DMS53 (cell line): ENCODE results near the gene MMRN1.

Experiments used
- DNase-seq: peaks from one replicate; lab custom pipeline; 2025; lab: John Stamatoyannopoulos, UW

MMRN1 gene, protein sequence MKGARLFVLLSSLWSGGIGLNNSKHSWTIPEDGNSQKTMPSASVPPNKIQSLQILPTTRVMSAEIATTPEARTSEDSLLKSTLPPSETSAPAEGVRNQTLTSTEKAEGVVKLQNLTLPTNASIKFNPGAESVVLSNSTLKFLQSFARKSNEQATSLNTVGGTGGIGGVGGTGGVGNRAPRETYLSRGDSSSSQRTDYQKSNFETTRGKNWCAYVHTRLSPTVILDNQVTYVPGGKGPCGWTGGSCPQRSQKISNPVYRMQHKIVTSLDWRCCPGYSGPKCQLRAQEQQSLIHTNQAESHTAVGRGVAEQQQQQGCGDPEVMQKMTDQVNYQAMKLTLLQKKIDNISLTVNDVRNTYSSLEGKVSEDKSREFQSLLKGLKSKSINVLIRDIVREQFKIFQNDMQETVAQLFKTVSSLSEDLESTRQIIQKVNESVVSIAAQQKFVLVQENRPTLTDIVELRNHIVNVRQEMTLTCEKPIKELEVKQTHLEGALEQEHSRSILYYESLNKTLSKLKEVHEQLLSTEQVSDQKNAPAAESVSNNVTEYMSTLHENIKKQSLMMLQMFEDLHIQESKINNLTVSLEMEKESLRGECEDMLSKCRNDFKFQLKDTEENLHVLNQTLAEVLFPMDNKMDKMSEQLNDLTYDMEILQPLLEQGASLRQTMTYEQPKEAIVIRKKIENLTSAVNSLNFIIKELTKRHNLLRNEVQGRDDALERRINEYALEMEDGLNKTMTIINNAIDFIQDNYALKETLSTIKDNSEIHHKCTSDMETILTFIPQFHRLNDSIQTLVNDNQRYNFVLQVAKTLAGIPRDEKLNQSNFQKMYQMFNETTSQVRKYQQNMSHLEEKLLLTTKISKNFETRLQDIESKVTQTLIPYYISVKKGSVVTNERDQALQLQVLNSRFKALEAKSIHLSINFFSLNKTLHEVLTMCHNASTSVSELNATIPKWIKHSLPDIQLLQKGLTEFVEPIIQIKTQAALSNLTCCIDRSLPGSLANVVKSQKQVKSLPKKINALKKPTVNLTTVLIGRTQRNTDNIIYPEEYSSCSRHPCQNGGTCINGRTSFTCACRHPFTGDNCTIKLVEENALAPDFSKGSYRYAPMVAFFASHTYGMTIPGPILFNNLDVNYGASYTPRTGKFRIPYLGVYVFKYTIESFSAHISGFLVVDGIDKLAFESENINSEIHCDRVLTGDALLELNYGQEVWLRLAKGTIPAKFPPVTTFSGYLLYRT

DNA sequence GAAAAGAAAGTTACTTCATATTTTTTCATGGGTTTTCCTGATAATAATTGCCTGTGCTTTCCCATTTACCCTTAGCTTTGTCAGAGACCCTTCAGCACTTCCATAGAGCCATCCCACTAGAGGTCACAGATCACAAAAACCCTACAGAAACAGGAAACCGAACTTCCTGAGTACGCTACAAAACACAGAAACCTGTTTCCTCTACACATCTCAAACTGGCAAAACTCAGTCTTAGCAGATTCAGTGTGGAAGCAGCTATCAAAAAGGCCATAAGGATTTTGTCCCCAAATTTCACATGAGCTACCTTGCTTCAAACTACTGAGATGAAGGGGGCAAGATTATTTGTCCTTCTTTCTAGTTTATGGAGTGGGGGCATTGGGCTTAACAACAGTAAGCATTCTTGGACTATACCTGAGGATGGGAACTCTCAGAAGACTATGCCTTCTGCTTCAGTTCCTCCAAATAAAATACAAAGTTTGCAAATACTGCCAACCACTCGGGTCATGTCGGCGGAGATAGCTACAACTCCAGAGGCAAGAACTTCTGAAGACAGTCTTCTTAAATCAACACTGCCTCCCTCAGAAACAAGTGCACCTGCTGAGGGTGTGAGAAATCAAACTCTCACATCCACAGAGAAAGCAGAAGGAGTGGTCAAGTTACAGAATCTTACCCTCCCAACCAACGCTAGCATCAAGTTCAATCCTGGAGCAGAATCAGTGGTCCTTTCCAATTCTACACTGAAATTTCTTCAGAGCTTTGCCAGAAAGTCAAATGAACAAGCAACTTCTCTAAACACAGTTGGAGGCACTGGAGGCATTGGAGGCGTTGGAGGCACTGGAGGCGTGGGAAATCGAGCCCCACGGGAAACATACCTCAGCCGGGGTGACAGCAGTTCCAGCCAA is at the start of gene MMRN1:
MMRN1 (plus strand) TSS at position 206 of the 902 bp plus-strand sequence; CDS start at position 324, 118 bp downstream.
- no peak for DNase-seq

DNA sequence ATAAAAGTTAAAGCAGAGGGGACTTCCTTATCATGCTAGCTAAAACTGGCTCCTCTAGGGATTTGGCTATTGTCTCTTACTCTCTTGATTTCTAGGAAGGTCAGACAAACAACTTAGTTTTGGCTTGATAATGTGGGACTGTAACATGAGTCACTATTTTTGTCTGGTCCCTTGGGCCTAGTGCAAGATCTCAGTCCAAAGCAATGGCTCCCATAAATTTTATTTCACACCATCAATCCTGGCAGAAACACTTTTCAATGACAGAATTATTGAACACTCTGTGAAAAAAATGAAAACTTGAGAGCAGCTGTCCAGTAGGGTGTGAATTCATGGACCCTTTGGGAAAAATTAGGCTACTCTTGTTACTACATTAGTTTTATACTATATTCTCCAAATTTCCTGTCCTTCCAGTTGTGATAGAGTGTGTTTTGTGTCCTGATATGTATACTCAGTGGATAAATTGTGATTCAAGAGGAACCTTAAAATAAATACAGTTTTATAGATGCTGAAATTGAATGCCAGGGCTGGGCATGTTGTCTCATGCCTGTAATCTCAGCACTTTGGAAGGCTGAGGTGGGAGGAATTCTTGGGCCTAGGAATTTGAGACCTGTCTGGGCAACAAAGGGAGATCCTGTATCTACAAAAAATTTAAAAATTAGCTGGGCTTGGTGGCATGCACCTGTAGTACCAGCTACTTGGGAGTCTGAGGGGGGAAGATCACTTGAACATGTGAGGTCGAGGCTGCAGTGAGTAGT is 46.9 kb upstream of the MMRN1 start:
- no peak for DNase-seq

DNA sequence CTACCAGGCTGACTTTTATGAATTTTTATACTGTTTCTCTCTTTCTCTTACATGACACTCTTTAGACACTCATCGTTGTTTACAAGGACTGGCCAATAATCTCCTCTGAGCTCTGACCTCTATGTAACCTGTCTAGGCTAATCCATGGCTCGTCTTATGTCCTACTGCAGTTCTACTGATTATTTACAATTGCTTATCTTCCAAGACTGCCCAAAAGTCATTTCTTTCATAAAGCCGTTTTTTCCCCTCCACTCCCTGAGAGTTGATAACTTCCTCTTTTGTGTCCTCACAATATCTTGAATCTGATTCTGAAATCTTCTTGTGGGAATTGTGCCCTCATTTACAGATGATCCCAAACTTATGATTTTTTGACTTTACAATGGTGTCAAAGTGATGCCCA is 39.4 kb upstream of the MMRN1 start:
- no peak for DNase-seq

DNA sequence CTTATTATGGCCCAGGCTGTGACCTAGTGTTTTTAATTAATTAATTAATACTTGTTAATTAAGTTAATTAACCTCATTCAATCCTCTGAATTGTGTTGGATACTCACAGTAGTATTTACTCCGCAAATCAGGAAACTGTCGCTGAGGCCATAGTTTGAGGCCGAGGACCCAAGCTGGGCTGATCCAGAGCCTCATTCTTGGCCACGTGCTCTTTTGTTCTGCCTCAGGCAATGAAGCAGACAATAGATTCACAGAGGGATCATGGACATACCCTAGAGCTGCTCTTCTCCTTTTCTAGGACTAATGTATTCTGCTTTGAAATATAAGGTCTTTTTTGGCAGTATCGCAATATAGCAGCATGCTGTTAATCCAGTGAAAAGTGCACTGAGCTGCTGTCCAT is 33.7 kb upstream of the MMRN1 start:
- DNase-seq = no peak

DNA sequence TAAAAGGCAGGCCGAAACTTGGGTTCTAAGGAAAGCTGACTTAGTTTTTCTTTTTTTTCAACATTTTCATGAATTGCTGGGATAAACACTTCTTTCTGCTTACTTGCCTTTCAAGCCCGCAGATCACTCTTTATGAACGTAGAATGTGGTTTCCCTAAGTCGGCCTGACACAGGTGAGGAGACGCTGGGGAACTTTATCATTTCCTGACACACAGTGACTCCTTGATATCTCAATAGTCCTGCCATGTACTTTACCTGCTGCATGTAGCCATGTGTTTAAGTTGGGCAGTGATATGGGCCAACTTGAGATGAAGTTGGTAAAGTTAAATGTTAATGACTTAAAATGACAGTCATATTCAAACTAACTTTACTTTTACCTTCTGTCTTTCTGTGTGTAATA is 31.1 kb upstream of the MMRN1 start:
- DNase-seq = no peak

DNA sequence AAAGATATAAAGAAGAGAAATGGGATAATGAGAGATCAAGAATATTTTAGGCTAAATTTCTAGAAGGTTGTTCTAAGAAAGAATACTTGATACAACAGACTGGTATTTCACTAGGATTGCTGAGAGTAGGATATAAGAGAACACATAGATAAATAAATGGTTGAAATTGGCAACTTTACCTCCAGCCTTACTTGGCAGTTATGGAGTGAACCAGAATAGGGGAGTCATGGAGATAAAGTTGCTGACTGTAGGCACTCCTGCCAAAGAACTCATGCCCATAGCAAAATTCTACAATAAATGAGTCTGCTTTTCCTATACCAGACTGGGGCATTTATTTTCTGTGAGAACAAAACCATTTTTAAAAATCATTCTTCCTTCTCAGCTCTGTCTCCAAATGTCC is 26.4 kb upstream of the MMRN1 start:
- no peak for DNase-seq

DNA sequence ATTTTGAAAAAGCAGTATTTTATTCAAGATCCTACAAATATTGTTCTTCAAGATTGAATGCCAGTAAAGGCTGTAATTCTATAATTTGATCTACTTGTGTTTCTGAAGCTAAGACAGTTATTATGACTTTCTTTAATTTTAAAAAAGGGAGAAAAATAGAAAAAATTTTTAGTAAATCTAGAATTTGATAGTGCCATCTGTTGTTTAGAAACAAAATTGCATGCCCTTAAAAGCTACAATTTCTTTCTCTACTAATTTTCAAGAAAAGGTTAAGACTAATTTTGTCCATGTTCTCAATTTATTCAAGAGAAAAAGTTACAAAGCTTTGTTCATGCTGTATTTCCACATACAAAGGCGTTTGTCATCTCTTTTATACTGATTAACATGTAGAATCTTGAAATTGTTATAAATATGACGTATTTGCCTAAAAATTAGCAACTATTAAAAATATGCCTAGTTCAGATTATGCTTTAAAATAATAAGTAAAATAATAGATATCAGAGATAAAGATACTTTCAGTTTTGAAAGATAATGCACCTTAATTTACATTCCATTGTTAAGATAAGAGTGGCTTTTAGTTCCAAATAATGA is 25.6 kb upstream of the MMRN1 start:
- peak; percentile 18 for DNase-seq

DNA sequence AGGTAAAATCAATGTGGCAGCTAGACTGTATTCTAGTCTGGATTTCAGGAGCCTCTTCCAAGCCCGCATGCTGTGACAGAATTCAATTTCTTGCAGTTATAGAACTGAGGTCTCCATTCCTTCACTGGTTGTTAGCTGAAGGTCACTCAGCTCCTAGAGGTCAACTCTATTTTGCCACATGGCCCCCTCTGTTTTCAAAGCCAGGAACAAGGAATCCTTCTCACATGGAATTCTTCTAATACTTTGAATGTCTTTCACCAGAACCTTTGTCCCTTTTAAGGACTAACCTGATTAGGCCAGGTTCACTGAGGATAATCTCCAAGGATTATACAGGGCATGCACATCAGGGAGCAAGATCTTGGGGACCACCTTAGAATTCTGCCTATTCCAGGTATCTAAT is 23.4 kb upstream of the MMRN1 start:
- no peak for DNase-seq

DNA sequence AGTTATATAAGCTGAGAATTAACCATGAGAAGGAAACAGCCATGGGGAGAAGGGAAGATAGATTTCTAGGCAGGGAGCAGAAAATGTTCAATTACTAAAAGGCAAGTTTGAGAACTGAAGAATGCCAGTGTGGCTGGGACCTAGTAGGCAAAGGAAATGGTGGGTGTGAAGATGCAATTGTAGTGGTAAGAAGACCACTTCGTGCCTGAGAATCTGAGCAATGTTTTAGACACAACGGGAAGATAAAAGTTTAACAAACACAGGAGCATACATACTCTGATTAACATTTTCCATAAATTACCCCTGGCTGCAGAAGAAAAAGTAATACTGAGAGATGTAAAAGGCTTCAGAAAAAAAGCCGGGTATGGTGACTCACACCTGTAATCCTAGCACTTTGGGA is 18.1 kb upstream of the MMRN1 start:
- no peak for DNase-seq

DNA sequence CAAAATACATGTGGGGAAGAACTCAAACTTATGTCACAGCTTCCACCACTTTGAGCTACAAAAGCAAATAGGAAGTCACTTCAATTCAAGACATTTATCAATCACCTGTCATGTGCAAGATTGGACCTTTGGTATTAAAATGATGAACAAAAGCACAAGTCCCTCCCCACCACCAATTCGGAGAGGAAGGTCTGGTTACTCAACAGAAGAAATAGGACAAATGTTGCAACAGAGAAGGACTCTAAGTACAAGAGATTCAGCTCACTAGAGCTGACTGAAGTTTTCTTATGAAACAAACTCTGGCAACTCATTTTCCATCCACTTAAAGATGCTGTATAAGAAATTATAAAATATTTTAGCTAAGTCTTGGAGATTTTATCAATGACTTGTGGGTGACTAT is 16.0 kb upstream of the MMRN1 start:
- DNase-seq = no peak

DNA sequence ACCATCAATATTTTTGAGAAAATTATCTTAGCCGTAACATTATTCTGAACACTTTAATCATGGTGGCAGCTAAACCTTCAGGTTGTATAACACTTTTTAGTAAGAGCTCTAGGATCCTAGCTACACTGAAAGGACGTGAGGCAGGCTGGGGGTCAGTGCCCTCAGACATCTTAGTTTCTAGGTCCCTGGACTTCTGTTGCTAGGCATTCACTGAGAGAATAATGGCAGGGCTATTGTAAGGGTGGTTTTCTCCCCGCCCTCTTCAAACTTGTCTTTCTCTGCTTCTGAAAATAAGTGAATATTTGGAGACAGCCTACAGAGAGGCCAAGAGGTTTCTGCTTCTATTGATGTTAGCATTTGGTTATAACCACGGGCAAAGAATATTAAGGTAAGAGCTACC is 15.4 kb upstream of the MMRN1 start:
- no peak for DNase-seq

DNA sequence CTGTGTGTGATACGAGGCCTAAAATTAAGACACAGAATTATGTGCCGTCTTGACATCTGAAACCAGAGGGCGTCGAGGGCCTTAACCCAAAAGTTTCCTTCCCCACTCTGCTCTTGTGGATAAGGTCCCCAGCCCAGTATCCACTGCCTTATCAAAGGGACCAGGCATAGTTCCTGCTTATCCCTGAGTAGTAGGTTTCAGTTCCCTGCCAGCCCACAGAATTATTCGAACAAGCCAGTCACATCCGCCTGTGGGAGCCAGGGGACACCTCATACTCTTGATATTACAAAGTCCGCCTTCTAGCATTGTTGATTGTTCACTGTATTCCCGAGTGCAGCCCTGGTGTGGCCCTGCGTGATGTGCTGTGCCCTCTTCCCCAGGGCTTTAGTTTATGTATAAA is 5.4 kb upstream of the MMRN1 start:
- DNase-seq = no peak

DNA sequence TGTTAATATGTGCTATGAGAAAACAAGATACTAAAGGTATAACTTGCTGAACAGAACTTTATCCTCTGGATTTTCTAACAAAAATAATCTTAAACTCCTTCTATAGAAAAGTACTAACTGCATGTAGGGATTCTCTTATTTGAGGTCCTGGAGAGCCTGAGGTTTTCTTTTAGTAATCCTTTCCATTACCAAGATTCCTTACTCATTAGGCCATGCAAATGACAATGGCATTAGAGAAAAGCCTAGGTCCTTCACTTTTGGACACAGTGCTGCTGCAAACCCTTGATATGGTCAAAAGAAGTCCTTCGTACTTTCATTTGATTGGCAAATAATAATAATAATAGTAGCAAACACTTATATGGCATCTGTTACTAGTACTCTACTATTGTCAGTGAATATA is 3.2 kb downstream of the MMRN1 start:
- no peak for DNase-seq

DNA sequence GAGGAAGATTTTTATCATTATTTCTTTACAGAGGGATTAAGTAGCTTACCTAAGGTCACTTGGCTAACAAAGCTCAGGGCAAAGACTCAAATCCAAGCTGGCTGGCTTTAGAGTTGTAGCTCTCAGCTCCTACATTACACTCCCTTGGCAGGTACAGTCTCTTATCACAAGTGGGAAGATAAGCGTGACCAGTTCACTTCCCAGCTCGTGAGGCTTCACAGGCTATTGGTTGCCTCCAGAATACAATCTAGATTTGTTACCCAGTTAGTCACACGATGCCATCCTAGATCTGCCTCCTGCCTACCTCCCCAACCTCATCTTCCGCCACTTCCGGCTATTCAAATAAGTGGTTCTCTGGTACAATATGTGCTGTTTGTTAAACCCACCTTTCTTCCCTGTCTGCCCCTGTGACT is 3.7 kb downstream of the MMRN1 start:
- peak; percentile 60 for DNase-seq

DNA sequence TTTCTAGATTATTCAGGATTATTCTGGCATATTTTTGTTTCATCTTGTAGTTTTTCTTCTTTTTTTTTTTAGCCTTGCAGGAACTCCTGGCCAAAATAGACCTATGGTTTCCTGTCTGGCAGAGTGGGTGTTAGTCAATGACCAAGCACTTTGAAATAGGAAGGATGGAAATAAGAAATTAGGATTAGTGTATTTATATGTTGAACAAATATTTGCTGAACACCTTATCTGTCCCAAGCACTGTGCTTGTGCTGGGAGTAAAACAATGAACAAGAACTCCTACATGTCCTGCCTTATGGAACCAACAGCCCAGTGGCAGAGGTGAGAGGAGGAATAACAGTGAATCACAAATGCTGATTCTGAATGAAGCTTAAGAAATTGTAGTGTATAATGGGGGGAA is 4.5 kb downstream of the MMRN1 start:
- DNase-seq = peak; percentile 29

DNA sequence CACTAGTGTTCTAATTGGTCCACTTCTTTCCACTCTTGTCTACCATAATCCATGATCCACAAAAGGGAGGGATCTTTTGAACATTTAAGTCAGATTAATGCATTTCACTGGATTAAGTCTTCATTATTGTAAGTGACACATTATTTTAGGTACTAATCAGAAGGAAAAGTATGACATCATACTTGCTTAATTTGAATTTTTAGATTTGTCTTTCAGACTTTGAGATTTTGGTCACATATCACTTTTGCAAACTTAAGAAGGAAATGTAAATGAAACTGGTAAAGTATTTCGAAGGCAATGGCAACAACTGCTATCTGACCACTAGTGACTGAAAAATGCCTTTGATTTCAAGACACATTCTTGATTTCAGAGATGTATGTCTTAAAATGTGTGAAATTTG is 5.2 kb downstream of the MMRN1 start:
- no peak for DNase-seq

DNA sequence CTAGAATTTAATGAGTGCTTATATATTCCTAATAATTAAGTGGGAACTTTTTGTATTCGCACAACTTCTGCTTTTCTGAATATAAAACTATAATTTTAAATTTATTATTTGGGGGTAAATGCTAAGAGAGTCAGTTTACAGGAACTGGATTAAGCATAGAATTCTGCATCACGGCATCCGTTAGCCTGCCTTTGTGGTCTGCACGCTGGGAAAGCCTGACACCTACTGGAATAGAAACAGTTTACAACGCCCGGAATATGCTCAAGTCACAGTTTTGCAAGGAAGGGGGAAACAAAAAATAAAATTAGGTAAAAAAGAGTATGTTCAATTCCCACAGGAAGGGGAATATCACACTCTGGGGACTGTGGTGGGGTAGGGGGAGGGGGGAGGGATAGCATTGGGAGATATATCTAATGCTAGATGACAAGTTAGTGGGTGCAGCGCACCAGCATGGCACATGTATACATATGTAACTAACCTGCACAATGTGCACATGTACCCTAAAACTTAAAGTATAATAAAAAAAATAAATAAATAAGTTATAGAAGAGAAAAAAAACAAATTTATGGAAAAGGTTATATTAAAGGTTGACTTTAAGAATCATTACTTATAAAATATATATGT is 7.3 kb downstream of the MMRN1 start:
- DNase-seq = peak; percentile 75

DNA sequence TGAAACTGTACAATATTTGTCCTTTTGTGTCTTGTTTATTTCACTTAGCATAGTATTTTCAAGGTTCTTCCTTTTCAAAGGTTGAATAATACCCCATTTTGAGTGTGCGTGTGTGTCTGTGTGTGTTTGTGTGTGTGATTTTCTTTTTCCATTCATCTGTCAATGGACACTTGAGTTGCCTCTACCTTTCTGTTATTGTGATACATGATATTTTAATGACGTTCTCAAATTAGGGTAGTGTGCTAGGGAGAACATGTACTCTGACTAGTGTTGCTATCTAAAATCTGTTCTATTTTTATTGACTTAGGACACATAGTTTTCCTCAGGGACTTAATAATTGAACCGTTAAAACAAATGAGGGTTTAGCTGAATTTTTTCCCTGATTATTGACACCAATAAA is 9.9 kb downstream of the MMRN1 start:
- no peak for DNase-seq

DNA sequence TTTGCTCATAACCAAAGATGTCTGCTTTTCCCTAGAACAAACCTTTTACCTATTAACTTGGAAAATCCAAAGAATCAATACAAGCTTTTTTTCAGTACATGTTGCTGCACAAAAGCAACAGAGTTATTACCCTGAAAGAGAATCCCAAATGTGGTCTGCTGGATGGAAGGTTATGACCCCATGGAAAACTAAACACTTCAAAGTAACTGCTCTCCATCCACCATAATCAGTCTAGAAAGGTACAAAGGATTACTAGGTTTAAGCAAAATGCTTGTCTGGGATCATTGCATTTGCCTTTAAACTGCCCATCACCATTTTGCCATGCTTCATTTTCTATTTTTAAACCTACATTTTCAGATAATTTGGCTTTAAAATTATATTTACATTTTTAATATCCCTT is 11.7 kb downstream of the MMRN1 start:
- DNase-seq = no peak
